ENCODE results near the gene PACS2. TPM values are rescaled to one million over a fixed set of nuclear protein-coding genes. Genes with fewer than 3 reads are reported as not detected.
"Not testable (repeated sequence)": the region's sequence is repeated elsewhere in the genome, so short reads cannot be mapped to it uniquely, and the experiment has no call there.

Gene PACS2
- total RNA-seq, 2 experiments from 2014 or later = 33.2 to 33.8 TPM

DNA sequence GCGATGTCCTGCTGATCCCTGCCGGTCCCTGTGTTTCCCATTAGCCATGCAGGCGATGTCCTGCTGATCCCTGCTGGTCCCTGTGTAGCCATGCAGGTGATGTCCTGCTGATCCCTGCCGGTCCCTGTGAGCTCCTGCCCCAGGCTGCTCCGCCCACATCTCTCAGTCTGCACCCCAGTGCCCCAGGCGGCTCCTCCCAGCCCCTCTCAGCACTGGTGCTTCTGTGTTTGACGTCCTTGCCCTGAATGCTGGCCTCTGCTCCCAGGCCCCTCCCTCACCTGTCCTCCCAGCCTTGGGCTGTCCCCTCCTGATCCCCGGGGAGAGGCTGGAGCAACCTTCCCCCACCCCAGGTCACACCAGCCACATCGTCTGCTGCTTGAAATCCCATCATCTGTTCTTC, 42.4 kb downstream of the PACS2 start:
- ChIA-PET POLR2A (no interaction called here), CTCF (no interaction called here)

DNA sequence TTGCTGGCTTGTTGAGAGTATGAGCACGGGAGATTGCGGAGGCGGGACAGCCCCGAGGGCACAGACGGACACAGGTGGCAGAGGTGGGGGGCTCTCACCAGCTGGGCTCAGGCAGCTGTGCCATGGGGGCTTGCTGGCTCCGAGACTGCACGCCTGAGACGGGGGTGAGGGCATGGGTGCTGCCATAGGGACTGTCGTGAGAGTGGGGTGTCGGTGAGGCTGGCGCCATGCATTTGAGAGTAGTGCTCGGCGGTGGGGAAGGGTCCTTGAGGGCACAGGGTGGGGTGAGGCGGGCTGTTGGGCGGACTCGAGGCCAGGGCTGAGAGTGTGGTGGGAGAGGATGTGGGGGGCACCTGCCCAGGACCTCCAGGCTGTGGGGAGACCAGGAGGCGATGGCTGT, 43.1 kb downstream of the PACS2 start:
- CTCF ChIA-PET = no interaction called here
- POLR2A ChIA-PET = no interaction called here

DNA sequence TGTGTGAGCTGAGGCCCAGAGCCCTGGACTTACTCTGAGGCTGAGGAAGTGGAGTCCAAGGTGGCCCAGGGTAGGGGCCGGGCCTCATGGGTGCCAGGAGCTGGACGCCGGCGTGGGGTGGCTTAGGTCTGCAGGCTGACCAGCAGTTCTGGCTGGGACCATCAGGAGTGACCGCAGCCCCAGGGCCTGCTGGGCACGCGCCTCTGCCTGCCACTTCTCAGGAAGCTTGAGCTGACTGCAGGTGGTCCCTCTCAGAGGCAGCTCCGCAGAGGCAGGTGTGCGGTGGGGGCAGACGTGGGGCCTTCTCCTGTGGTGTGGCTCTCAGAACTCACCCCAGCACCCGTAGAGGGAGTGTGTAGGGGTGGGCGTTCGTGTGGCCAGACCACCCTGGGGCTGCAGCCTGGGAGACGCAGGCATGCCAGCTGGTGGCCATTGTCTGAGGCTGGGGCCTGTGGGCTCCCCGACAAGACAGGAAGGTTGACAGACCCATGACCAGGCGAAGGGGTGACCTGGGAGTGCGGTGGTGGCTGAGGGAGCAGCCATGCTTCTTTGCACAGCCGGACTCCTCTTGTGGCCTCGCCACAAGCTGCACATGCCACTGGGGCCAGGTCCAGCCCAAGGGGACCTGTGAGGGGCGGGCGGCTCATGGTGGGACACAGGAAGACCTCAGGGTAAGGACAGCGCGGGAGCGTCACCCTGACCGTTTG, 43.7 kb downstream of the PACS2 start:
- POLR2A ChIA-PET = no interaction called here
- CTCF ChIA-PET = no interaction called here

DNA sequence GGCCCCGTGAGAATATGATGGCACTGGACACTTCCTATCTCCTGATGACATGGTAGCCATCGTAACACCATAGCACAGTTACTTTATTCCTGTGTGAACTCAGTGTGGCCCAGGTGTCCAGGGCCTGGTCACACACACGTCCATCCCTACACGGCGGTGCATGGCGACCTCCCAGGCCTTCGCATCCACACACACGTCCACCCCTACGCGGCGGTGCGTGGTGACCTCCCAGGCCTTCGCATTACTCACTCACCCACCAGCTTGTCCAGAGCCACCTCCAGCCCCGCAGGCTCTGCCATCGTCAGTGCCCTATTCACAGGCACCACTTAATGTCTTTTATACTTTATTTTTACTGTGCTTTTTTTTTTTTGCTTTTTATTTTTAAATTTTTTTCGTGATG, 44.4 kb downstream of the PACS2 start:
- ChIA-PET CTCF (no interaction called here), POLR2A (no interaction called here)

DNA sequence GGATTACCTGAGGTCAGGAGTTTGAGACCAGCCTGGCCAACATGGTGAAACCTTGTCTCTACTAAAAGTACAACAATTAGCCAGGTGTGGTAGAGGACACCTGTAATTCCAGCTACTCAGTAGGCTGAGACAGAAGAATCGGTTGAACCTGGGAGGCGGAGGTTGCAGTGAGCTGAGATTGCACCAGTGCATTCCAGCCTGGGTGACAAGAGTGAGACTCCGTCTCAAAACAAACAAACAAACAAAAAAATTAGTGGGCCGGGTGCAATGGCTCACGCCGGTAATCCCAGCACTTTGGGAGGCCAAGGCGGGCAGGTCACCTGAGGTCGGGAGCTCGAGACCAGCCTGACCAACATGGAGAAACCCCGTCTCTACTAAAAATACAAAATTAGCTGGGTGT, 46.9 kb downstream of the PACS2 start:
- POLR2A ChIA-PET = not testable (repeated sequence)
- CTCF ChIA-PET = interaction anchor here (0.6 to 1.5 kb wide), 3 partner anchors 9 to 179 kb away, joined by 3 to 5 read pairs (median 3); partner anchors contain the start of gene TEX22

DNA sequence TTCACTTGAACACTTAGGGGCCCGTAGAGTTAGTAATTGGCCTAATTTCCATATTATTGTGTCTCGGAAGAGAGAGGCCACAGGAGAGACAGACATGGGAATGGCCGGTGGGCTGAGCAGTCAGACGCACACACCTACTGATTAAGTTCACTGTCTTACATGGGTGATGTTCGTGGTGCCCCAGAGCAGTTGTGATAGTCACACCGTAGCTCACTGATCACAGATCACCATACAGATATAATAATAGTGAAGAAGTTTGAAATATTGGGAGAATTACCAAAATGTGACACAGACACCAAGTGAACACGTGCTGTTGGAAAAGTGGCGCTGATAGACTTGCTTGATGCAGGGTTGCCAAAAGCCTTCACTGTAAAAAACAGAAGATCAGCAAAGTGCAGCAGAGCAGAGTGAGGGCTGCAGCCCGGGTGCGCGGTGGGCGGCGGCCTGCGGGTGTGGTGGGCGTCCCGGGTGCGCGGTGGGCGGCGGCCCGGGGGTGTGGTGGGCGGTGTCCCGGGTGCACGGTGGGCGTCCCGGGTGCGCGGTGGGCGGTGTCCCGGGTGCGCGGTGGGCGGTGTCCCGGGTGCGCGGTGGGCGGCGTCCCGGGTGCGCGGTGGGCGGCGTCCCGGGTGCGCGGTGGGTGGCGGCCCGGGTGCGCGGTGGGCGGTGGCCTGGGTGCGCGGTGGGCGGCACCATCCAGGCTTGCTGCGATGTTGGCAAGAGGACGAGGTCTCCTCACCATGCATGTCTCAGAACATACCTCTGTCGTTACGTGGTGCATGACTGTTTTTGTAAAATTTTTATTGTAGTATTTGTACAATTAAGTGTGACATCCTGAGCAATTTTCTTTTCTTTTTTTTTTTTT, 49.5 kb downstream of the PACS2 start:
- ChIA-PET CTCF (interaction anchor here (0.7 kb wide), 3 partner anchors 12 to 302 kb away, joined by 3 to 5 read pairs (median 5); no protein-coding TSS in a partner anchor), POLR2A (no interaction called here)

DNA sequence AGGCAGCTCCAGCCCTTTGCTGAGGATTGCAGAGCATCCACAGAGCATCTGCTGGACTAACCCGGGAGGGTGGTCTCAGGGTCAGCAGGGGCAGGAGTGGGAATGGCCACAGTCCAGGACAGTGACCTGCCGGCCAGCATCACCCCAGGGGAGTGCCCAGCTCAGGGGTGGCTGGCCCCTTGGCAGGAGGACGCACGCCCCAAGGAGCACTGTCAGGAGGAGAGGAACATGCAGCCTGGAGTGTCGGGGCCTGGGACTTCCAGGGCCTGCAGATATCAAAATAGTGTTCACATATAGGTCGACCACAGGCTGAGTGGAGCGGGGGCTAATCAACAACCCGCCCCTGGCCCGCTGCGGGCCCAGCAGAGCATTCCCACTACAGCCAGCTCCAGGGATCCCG, 50.6 kb downstream of the PACS2 start:
- ChIA-PET CTCF (interaction anchor here (0.7 kb wide), 3 partner anchors 10 to 303 kb away, joined by 3 to 5 read pairs (median 5); no protein-coding TSS in a partner anchor), POLR2A (no interaction called here)

DNA sequence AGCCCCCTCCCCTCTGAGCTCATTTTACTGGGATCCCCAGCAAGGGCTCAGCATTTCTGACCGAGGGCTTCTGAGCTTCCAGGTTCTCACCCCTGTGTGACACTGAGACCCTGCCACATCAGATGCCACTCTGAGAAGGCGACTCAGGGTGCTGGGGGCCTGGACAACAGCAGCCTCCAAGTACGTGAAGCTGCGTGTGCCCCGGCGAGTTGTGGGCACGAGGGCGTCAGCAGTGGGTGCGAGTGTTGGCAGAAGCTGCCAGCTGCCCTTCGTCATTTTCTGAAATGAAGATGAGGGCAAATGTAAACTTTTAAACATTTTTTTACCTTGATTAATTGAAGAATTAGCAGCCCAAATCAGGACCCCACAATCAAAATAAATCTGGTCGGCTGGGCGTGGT, 51.1 kb downstream of the PACS2 start:
- ChIA-PET CTCF (interaction anchor here (1.2 kb wide), 1 partner anchor 115 kb away, joined by 3 read pairs; no protein-coding TSS in a partner anchor), POLR2A (no interaction called here)

DNA sequence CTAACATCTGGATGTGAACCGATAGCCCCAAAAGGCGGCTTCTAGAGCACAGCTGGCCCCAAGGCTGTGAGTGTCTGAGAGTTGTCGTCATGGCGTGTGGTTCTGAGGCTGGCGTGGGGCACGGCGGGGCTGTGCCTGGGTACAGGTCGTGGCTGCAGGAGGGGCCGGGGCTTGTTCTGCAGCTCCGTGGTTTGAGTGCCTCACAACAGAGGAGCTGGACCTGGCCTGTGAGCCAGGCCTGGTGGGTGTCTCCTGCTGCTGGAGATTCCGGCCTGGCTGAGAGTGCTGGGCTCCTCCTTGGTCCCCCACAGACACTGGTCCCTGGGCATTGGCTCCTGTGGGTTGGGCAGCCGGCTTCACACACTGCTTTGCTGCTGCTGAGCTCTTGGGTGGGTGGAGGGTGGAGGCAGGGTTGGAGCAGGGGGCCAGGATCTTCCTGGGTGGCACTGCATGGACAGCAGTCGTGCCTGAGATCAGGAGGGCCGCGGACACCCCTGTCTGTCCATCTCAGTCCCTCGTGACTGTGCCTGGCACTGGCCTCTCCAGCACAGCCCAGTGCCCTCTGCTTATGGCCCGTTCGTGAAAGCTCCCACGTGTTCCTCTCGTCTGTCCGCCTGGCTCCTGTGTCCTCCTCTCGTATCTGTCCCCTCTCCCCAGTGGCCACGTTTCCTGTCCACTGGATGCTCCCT, 52.0 kb downstream of the PACS2 start:
- ChIA-PET POLR2A (no interaction called here), CTCF (interaction anchor here (1.2 kb wide), 1 partner anchor 114 kb away, joined by 3 read pairs; no protein-coding TSS in a partner anchor)

DNA sequence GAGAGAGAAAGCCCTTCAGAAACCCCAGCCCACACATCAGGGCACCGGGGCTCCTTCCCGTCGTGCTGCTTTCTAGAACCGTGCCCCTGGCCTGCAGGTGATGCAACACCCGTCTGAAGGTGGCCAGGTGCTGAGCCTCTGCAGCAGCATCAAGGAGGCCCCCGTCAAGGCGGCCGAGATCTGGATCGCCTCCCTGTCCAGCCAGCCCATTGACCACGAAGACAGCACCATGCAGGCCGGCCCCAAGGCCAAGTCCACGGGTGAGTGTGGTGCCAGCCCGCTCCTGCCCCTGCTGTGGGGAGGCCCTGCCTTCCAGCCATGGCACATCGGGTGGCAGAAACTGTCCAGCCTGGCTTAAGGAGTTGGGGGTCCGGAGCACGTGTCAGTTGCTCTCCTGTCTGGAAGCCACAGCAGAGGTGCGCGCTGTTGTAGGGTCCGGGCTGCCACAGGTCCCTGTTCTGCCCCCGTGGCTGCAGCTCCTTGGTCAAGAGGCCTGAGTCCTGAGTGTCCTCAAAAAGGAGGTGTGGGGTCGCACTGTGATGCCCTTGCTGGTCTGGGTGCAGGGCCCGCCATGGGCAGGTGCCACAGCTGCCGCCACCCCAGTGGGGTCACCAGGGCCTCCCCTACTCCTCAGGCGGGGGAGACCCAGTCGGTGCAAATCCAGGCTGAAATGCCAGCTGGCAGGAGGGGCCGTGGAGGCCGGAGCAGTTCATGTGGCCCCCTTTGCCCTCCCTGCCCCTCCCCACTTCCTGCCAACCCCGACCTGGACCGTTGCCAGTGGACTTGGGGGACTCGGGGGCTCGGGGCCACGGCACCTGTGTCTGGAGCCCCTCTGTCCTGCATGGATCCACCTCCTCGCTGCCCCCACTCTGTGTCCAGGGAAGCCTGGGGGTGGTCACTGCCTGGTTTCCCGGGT, 52.8 kb downstream of the PACS2 start:
- POLR2A ChIA-PET = no interaction called here
- CTCF ChIA-PET = no interaction called here

DNA sequence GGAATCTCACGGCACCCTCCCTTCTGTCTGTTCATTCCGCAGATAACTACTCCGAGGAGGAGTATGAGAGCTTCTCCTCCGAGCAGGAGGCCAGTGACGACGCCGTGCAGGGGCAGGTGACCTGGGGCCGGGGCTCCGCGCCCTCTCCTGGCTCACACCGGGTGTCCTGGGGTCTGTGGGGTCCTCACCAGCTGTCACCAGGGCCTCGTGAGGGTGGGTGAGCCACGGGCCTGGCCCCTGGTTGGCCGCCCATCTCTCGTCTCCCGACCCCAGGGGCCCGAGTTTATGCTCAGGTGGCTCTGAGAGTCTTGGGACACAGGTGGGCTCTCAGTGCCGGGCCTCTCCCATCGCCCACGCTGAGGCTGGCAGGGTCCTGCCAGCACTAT, 53.5 kb downstream of the PACS2 start:
- POLR2A ChIA-PET = no interaction called here
- CTCF ChIA-PET = no interaction called here

DNA sequence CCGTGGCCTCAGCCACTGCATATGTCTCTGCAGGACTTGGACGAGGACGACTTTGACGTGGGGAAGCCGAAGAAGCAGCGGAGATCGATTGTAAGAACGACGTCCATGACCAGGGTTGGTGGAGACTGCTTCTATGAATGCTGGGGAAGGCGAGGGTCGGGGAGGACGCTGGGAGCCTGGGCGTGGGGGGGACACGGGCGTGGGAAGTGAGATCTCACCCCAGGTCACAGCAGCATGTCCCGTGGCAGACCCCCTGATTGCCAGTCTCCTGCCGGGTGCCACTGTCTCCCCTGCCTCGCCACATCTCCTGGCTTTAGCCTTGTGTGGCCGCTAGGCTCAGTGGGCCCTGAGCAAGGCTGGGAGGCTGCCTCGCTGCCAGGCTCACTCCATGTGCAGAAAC, 53.9 kb downstream of the PACS2 start:
- POLR2A ChIA-PET = no interaction called here
- CTCF ChIA-PET = interaction anchor here (1.2 kb wide), 1 partner anchor 14 kb away, joined by 3 read pairs; no protein-coding TSS in a partner anchor

DNA sequence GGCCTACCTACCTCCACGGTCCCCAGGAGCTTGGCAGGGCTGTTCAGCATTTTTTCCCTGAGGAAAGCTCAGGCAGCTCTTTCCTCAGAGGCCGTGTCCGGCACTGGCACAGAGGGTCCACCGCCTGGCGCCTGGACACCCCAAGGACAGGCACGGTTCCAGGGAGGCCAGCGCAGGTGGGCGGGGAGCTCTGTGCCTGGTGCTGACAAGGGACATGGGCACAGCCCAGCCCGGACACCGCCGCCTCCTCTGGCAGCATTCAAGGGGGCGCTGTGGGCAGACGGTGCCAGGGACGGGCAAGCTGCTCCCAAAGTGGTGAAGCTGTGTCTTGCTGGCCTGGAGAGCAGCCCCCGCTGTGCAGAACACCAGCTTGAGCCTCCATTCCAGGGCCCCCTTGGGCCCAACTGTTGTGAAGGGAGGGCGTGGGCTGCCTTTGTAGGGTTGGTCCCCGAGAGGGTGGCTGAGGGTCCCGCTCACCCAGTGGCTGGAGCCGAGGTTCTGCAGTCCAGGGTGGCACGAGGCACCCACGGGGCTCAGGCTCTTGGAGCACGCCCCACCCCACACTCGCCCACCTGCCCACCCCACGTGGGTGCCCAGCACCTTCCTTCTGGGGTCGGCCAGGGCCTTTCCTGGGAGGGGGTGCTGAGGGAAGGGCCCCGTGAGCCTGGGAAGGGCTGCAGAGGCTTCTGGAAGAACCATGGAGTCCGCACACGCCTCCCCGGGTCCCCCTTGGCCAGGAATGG, 54.5 kb downstream of the PACS2 start:
- POLR2A ChIA-PET = no interaction called here
- CTCF ChIA-PET = interaction anchor here (0.7 to 1.2 kb wide), 2 partner anchors 13 to 159 kb away, joined by 3 read pairs; no protein-coding TSS in a partner anchor

DNA sequence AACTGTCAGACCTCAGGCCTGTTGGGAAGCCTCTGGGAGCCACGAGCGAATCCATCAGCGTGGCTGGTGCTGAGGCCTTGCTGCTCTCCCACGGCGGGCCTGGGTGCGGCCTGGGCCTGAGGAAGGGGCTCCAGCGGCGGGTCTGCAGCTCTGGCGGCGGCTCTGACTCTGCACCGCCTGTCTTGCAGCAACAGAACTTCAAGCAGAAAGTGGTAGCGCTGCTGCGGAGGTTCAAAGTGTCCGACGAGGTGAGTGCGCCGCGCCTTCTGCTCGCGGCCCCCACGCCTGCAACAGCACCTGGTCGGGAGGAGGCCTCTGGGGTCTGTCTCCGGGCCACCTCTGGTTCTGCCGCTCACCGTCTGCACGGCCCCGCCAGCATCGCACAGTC, 55.1 kb downstream of the PACS2 start:
- ChIA-PET POLR2A (no interaction called here), CTCF (interaction anchor here (1.2 to 2.8 kb wide), 2 partner anchors 12 to 120 kb away, joined by 3 to 35 read pairs; partner anchors contain the start of gene TEDC1)

DNA sequence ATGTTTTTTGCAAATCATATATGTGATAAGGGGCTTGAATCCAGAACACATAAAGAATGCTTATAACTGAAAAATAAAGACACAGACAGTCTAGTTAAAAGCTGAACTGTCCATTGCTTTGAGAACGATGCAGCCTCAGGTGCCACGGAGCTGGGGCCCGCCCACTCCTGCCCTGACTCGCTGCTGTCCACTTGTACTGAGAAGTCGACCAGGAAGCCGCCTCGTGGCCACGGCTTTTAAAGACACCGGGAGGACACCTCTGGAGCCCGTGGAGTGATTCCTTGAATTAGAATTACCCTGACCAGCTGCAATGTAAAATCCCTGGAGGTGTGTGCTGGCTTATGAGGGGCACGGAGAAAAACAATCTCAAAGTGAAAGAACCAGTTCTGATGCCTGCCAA, 59.8 kb downstream of the PACS2 start:
- ChIA-PET CTCF (interaction anchor here (0.7 to 2.3 kb wide), 2 partner anchors 116 to 125 kb away, joined by 3 to 10 read pairs; no protein-coding TSS in a partner anchor), POLR2A (interaction anchor here (0.7 kb wide), 1 partner anchor 23 kb away, joined by 4 read pairs; no protein-coding TSS in a partner anchor)

DNA sequence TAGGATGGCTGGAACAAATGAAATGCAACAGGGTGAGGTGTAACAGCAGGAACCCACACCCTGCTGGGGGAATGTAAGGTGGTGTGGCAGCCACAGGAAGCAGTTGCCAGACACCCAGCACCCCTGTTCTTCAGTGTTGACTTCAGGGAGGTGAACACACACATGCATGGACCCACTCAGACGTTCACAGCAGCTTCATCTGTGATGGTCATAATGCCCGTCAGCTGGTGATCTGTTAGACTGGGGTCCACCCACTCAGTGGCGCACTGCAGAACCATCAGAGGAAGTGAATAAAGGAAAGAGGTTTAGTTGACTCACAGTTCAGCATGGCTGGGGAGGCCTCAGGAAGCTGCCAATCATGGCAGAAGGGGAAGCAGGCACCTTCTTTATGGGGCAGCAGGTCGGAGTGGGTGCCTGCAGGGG, 61.1 kb downstream of the PACS2 start:
- ChIA-PET CTCF (interaction anchor here (0.6 to 2.3 kb wide), 3 partner anchors 11 to 114 kb away, joined by 3 to 10 read pairs (median 5); no protein-coding TSS in a partner anchor), POLR2A (no interaction called here)

DNA sequence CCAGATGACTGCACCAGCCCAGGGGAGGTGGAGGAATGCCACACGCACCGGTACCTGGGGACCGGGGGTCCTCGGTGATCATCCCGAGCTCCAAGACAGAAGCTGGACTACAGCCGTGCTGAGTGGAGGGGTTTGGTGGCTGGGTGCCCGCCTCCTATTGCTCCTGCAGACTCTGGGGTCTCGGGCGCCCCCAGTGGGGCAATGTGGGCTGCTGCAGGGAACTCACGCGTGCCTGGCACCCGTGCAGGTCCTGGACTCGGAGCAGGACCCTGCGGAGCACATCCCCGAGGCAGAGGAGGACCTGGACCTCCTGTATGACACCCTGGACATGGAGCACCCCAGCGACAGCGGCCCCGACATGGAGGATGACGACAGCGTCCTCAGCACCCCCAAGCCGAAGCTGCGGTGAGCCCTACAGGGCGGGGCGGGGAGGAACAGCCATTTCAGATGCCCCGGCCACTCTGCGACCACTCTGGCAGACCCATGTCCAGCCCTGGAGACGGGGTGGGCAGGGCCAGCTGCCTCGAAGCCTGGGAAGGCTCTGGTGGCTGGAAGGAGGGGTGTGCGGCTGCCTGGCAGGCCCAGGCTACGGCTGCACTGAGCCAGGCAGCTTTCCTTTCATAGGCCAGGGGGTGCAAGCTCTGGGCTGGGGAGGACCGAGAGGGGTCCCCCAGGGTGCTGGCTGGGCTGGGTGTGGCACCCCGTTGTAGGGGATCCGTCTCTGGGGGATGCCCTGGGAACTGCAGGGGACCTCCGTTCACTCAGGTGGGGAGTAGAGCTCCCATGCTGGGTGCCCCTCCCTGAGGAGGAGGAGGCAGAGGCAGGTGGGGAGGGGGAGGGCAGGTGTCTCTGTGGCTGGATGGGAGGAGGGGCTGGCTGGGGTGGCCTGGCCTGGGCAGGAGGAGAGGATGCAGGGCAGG, 62.2 kb downstream of the PACS2 start:
- ChIA-PET POLR2A (no interaction called here), CTCF (interaction anchor here (0.7 kb wide), 1 partner anchor 104 kb away, joined by 3 read pairs; no protein-coding TSS in a partner anchor)

All from activated CD8-positive, alpha-beta memory T cell treated with anti-CD3 and anti-CD28 coated beads for 36 hours (primary cell).